Kidney epithelial cell (primary cell): ENCODE data around the gene HES5. TPM values are rescaled to one million over a fixed set of nuclear protein-coding genes. Genes with fewer than 3 reads are reported as not detected.

Experiments used
- DNase-seq: peaks from one replicate; pipeline ENCODE4 v3.0.0-alpha.2; 2010; ENCODE audit warnings: low read depth
- H3K27me3 ChIP-seq: 2 replicates; pipeline ENCODE4 v1.6.0; 2011; ENCODE audit warnings: low read length; ENCODE audit not compliant: control insufficient read depth, insufficient read depth
- H3K36me3 ChIP-seq: 2 replicates; pipeline ENCODE4 v1.5.1; 2011; ENCODE audit warnings: low read length; ENCODE audit not compliant: control insufficient read depth, insufficient read depth
- H3K4me3 ChIP-seq: 2 replicates; pipeline ENCODE4 v1.5.1; 2011; ENCODE audit warnings: low read depth, mild to moderate bottlenecking, control low read depth, low read length
- total RNA-seq: library from RNA; depleted of rRNA; stranded (reverse); fragments of >200 nt; gene quantifications from 2 replicates; pipeline ENCODE4 v1.2.3, GENCODE V29; 2015
- TF ChIP-seq, protein P1 (sequence below): IDR thresholded peaks from 2 replicates; pipeline ENCODE4 v1.5.1; 2011; ENCODE audit warnings: mild to moderate bottlenecking, moderate library complexity, low read length, control low read depth, inconsistent platforms; ENCODE audit not compliant: insufficient read depth, poor library complexity, severe bottlenecking

HES5 gene
- total RNA-seq, 1 donor from 2014 or later, result 0.71 TPM

DNA sequence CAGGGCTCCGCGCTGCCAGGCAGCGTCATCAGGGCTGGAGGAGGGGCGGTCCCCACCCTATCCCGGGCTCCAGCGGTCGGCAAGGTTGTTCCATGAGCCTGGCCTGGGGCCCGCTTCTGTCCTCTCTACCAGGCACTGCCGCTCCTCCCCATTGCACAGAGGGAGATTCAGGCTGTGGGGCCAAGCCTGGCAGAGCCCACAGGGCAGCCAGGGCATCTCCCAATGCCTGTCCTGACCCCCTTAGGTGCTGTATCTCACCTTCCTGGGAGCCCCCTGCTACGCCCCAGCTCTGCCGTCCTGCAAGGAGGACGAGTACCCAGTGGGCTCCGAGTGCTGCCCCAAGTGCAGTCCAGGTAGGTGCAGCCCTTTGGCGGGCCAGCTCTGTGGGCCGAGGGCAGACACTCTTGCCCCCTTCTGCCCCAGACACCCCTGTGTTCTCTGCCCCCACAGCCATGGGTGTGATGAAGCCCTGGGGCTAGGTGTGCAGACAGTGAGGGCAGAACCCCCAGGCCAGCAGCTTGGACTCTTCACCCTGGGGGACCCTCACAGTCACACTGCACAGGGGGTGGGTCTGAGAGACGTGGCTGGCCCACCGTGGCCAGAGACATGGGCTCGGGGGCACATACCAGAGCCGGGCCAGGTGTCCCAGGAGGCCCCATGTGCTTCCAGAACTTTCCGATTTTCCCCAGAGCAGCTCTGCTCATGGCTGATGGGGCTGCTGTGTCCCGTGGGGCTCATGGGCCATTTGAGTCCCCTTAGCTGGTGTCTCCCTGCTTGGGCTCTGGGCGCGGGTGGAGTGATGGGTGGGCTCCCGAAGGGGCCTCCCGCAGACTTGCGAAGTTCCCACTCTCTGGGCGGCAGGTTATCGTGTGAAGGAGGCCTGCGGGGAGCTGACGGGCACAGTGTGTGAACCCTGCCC, 27.7 kb upstream of the HES5 start:
- no peak for DNase-seq
- peaks cover 7% of the 10 kb centered on the region for H3K27me3 ChIP-seq
- H3K4me3 ChIP-seq, result no peak overlapping the region

GRCh38 chr1:2556678-2557481, 26.8 kb upstream of the HES5 start:
- Histone ChIP-seq H3K27me3 (peaks cover 12% of the 10 kb centered on the region), H3K4me3 (peak overlapping the region; percentile 31), H3K36me3 (no peaks in the 10 kb centered on the region)
- DNase-seq, result no peak
- TF ChIP-seq, protein P1, sequence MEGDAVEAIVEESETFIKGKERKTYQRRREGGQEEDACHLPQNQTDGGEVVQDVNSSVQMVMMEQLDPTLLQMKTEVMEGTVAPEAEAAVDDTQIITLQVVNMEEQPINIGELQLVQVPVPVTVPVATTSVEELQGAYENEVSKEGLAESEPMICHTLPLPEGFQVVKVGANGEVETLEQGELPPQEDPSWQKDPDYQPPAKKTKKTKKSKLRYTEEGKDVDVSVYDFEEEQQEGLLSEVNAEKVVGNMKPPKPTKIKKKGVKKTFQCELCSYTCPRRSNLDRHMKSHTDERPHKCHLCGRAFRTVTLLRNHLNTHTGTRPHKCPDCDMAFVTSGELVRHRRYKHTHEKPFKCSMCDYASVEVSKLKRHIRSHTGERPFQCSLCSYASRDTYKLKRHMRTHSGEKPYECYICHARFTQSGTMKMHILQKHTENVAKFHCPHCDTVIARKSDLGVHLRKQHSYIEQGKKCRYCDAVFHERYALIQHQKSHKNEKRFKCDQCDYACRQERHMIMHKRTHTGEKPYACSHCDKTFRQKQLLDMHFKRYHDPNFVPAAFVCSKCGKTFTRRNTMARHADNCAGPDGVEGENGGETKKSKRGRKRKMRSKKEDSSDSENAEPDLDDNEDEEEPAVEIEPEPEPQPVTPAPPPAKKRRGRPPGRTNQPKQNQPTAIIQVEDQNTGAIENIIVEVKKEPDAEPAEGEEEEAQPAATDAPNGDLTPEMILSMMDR, result no peak

More for the DNA sequence above, 27.7 kb upstream of the HES5 start:
- TF ChIP-seq, protein P1, result no peak
- H3K36me3 ChIP-seq, result no peaks in the 10 kb centered on the region

- Histone ChIP-seq H3K27me3 (peaks cover 12% of the 10 kb centered on the region), H3K4me3 (peak within 1 kb of the TSS; percentile 31), H3K36me3 (no peaks in the 10 kb centered on the region)
- DNase-seq, result no peak
- TF ChIP-seq, protein P1, result peak; percentile 12
These were observed 26.2 kb upstream of the HES5 start, which contains the start of gene TNFRSF14 for GRCh38 chr1:2556277-2556677. TSS of gene TNFRSF14 (plus strand) at chr1:2556371. CDS start at chr1:2556665, 294 bp downstream.

GRCh38 chr1:2555634-2556276, 25.7 kb upstream of the HES5 start:
- DNase-seq, result no peak
- TF ChIP-seq, protein P1, result no peak
- H3K27me3 ChIP-seq, result peaks cover 12% of the 10 kb centered on the region
- H3K36me3 ChIP-seq, result no peaks in the 10 kb centered on the region
- H3K4me3 ChIP-seq, result peak overlapping the region; percentile 31

DNA sequence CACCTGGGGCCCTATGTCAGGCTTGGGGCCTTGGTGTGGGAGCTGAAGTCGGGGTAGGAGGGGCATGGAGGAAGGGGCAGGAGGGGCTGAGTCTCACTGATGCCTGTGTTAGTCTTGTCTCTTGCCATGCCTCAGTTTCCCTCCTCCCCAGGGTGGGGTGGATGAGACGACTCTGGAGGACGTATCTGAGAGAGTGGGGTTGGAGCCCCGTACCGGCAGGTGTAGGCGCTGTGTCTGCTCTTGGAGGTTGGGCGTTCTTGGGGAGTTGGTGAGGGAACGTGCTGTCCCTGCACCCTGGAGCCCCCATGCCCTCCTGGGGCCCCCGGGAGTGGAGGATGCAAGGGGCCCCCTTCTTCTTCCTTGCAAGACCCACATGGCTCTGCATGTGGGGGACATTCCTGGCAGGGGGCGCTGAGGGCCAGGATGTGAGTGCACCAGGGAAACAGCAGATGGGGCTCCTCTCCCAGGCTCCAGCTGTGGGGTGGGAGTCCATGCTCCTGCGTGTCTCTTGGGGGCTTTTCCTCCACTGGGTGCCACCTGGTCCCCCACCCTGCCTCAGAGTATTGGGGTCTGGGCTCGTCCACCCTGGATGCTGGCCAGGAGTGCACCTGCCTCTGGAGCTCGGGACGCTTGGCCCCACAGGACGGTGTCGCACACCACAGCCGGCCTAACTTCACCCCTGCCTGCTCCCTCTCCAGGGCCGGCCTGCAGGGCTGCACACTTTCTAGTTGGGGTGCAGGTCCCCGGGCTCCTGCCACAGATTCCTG, 24.7 kb upstream of the HES5 start:
- no peak for DNase-seq
- H3K27me3 ChIP-seq, result peaks cover 12% of the 10 kb centered on the region
- TF ChIP-seq, protein P1, result peak; percentile 59
- H3K36me3 ChIP-seq, result no peaks in the 10 kb centered on the region
- H3K4me3 ChIP-seq, result no peak overlapping the region
